Prostate gland (tissue), 2 donors: Measurements from ENCODE around the gene BBC3.

Experiments used
- CTCF ChIP-seq, 4 experiments: fragments of 200-600 bp in 2 of 4; fragments of 450-650 bp in 2 of 4; sonication (generic) in 2 of 4; IDR thresholded peaks; 1 replicate in 3 of 4; 2 replicates in 1 of 4; pipeline ENCODE4 v1.5.1; 2016 to 2019; ENCODE audit warnings: antibody characterized with exemption in 4 of 4, mild to moderate bottlenecking in 2 of 4, moderate library complexity in 2 of 4
- POLR2A ChIP-seq: fragments of 450-650 bp; IDR thresholded peaks from one replicate; pipeline ENCODE4 v1.6.1; 2016; ENCODE audit warnings: antibody characterized with exemption, mild to moderate bottlenecking
- POLR2AphosphoS5 ChIP-seq: sonication (generic); formaldehyde crosslinking; IDR thresholded peaks from one replicate; pipeline ENCODE4 v1.6.1; 2017; ENCODE audit warnings: antibody characterized with exemption

GRCh38 chr19:47257411-47258169 lies 26.6 kb upstream of the BBC3 start:
- TF ChIP-seq CTCF (IDR thresholded peaks at IDR 0.05) (peak in 2 of 4 experiments; percentile 1 to 3), POLR2A (peak; percentile 83), POLR2AphosphoS5 (peak; percentile 89)
